HG03025 (cell line): ENCODE results near the gene ACOX3.

Experiments used
- ATAC-seq: cut with Tn5 transposase; IDR thresholded peaks from one replicate; pipeline ENCODE4 v1.9.1; 2021; ENCODE audit warnings: mild to moderate bottlenecking, moderate library complexity; ENCODE audit not compliant: unreplicated experiment, low FRiP score

ACOX3 gene

GRCh38 chr4:8328866-8329559, 111.5 kb downstream of the ACOX3 start:
- ATAC-seq: no peak

DNA sequence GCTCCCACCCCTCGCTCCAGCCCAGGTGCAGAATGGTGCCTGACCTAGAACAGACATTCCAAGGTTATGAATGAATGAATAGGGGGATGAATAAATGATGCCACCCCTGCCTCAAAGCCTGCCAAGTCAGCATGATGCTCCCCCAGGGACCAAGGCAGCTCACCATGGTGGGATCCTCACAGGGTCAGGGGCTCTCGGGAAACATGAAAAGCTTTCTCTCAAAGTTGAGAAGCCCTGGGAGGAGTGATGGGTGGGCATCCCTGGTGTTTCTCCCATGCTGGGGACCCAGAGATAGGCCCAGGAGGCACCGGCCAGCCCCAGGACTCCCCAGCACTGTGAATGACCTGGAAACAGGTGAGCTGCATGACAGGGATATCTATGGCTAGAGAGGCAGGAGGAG, 112.1 kb downstream of the ACOX3 start:
- no peak for ATAC-seq

DNA sequence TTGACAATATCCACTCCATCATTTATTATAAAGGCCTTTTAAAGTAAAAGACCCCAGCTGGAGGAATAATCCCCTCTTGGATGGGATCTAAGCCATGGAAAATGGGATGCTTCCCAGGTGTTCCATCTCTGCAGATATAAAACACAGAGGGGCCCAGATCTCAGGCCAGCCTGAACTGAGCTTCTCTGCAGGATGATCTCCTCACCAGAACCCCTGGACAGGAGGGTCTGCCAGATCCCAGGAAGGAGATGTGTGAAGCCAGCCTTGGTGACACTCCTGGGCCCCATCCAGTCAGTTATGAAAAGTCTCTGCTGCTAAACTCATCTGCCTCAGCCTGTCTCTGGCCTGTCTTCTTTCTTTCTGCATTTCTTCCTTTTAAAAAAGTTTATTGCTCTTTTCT, 114.3 kb downstream of the ACOX3 start:
- ATAC-seq: no peak

DNA sequence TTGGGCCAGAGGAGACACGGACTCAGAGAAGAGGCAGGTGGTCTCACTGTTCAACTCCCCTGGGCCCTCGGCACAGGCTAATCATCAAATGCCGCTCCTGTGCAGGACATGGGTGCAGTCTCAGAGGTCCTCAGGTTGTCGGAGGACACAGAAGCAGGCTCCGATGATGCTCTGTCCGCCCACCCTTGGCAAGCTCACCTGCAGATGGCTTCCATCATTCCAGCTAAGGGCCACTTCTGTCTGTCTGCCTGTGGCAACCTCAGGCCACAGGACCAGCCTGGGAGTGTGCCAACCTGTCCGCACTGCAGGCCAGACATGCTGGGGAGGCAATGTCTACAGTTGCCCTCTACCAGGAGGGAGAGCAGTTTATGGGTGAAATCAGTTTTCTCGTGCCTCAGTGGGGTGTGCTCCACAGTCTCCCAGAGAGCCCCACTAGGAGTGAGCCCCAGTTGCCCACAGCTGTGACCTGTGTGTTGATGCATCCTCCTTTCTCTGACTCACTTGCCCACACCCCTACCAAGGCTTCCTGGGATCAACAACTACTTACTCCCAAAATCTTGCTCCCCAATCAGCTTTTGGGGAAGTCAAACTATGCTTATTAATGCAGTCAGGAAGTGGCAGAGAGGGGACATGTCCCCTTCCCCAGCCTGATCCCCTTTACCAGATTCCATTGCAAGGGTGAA, 115.1 kb downstream of the ACOX3 start:
- ATAC-seq: no peak

DNA sequence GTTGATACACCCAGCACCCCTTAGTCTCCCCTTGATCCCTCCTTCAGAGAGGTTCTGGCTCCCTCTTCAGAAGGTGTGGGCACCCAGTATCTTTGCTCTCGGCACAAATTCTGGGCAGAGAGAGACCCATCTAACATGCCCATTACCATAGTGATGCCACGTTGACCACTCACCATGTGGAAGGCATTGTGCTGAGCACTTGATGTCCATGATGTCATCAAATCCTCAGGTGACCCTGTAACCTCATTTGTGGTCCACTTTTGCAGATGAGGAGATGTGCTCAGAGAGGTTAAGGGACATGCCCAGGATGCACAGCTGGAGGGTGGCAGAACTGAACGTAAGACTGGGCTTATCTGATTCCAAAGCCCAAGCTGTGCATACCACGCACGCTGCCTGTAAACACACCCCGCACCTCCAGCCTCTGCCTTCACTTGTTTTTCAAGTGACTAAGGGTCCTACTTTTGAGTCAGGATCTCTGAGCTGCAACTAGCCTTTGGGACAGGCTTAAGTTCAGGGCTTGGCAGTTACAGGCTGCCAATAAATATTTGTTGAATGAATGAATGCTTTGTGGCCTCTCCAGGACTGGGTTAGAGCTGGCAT, 115.8 kb downstream of the ACOX3 start:
- no peak for ATAC-seq

DNA sequence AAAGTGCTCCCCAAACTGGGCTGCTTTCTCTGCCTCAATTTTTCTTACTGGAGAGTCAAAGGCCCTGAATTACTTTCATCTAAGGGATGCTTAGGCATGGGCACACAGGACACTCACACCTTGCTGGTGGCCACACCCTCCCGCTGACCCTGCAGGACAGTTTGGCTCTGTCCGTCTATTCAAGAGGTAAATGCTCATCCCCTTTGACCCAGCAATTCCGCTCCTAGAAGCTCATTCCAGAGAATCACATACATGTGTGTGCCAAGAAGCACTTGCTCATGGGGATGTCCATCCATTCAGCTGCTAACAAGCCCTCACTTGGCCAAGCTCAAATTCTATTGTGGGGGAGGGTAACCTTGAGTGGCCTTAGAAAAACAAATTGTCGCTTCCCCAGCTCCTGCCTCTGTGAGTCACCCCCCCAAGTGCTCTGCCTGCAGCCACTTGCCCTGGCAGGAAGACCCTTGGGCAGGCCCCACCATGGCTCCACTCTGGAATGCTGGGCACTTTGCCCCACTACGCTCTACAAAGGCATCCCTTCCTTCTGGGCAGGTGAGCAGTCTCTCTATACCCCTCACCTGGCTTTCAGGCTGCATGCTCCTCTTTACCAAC, 116.5 kb downstream of the ACOX3 start:
- no peak for ATAC-seq

- ATAC-seq: no peak
Observed at GRCh38 chr4:8322794-8323704, 117.5 kb downstream of the ACOX3 start.

- no peak for ATAC-seq
Observed at GRCh38 chr4:8321771-8322170, 118.8 kb downstream of the ACOX3 start.

DNA sequence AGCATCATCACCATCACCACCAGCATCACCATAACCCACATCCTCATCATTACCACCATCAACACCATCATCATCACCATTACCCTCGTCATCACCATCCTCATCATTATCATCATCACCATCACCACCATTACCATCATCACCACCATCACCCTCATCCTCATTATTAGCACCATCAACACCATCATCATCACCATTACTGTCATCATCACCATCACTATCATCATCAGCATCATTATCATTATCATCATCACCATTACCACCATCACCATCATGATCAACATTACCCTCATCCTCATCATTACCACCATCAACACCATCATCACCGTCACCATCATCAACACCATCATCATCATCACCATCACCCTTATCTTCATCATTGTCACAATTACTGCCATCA, 119.3 kb downstream of the ACOX3 start:
- no peak for ATAC-seq

GRCh38 chr4:8320386-8320750, 120.2 kb downstream of the ACOX3 start:
- no peak for ATAC-seq

GRCh38 chr4:8319731-8320385, 120.7 kb downstream of the ACOX3 start:
- no peak for ATAC-seq

DNA sequence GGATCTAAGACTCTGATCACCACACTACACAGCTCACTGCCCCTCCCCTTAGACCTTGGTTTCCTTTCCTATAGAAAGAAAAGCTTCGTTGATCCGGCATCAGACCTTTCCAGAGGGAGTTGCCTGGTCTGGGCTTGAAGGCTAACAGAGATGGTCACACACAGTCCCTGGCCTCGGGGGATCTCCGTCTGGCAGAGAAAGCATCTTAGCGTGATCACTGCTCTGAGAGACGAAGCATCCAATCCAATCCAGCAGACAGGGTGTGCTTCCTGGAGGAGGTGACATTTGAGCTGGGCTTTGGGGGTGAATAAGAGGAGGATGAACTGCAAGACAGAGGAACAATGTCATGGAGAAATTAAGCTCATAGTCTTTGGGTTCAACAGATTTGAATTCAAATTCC, 121.5 kb downstream of the ACOX3 start:
- no peak for ATAC-seq

DNA sequence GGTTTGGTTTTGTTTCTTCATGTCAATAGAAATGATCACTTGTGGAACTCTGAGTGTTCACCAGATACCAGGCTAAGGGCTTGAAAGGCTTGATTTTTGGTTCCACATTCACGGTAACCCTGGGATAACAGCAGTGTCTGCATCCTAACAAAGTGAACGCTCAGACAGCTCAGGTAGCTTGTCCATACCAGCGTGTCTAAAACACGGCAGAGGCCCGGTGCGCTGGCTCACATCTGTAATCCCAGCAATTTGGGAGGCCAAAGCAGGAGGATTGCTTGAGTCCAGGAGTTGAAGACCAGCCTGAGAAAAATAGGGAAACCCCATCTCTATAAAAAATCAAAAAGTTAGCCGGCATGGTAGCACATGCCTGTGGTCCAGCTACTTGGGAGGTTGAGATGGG, 122.0 kb downstream of the ACOX3 start:
- ATAC-seq: no peak

- ATAC-seq: no peak
Observed at GRCh38 chr4:8317474-8317873, 123.0 kb downstream of the ACOX3 start.

DNA sequence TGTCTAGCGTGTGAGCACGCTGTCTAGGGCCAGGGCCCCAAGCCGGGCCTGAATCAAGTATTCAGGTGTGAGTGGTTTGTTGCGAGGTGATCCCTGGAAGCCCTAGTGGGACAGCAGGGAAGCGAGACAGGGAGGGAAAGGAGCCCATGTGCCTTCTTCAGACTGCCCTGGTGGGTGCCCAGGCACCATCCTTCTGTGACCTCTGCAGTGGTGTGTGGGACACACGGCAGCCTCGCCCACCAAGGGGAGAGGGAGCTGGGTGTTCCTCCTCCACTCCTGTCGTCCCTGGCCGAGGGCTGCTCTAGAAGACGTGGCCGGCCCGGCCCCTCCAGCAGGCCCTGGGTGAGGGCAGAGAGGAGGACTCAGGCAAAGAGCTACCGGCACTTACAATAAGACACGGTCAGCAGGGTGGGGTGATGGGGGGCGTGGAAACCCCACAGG, 123.6 kb downstream of the ACOX3 start:
- no peak for ATAC-seq
